ENCODE measurements around the gene ARHGAP4.

GRCh38 chrX:153974726-153975286, 48.7 kb upstream of the ARHGAP4 start:
- TF ChIP-seq CTCF (IDR thresholded peaks at IDR 0.05; ENCODE audit: low read length), result no peak
- TF ChIP-seq EZH2 (IDR thresholded peaks at IDR 0.05; ENCODE audit: borderline replicate concordance, low read length), result no peak
